Activated CD4-positive, alpha-beta memory T cell treated with anti-CD3 and anti-CD28 coated beads for 36 hours (primary cell): ENCODE data around the gene PPP1R7. TPM values are rescaled to one million over a fixed set of nuclear protein-coding genes. Genes with fewer than 3 reads are reported as not detected.
"Not testable (repeated sequence)": the region's sequence is repeated elsewhere in the genome, so short reads cannot be mapped to it uniquely, and the experiment has no call there.

ENCODE experiments used
- CTCF ChIA-PET: fragments of 350-600 bp; sonication (Branson Sonifier 250); formaldehyde crosslinking; loops from one replicate; lab custom pipeline; 2021; ENCODE audit warnings: antibody characterized with exemption, inconsistent platforms; lab: Charles Lee
- POLR2A ChIA-PET: fragments of 350-600 bp; sonication (Branson Sonifier 250); formaldehyde crosslinking; loops from one replicate; lab custom pipeline; 2021; ENCODE audit warnings: antibody characterized with exemption; lab: Charles Lee
- DNase-seq: peaks from one replicate; pipeline ENCODE4 v3.0.0-alpha.2; 2020
- H3K27ac Mint-ChIP-seq: one replicate; pipeline ENCODE4 v1.8.0; 2021; ENCODE audit warnings: mixed read lengths
- H3K27me3 Mint-ChIP-seq: one replicate; pipeline ENCODE4 v1.8.0; 2021; ENCODE audit warnings: mixed read lengths
- H3K36me3 Mint-ChIP-seq: one replicate; pipeline ENCODE4 v1.8.0; 2021; ENCODE audit warnings: mixed read lengths
- H3K4me1 Mint-ChIP-seq: one replicate; pipeline ENCODE4 v1.8.0; 2021; ENCODE audit warnings: low read depth, mixed read lengths
- H3K4me3 Mint-ChIP-seq: one replicate; pipeline ENCODE4 v1.8.0; 2021; ENCODE audit warnings: mild to moderate bottlenecking, mixed read lengths
- H3K9me3 Mint-ChIP-seq: one replicate; pipeline ENCODE4 v1.8.0; 2021; ENCODE audit warnings: mixed read lengths
- intact Hi-C: fragments of 100-400 bp; cut with micrococcal nuclease; formaldehyde crosslinking; loops from one replicate; pipeline ENCODE4 v1.15.1; 2023
- total RNA-seq, 2 experiments: library from RNA; stranded (reverse); gene quantifications; one replicate each; pipeline ENCODE4 v1.2.3, GENCODE V29; 2021

The PPP1R7 gene
- total RNA-seq, 2 experiments from 2014 or later = 123 to 132 TPM

DNA sequence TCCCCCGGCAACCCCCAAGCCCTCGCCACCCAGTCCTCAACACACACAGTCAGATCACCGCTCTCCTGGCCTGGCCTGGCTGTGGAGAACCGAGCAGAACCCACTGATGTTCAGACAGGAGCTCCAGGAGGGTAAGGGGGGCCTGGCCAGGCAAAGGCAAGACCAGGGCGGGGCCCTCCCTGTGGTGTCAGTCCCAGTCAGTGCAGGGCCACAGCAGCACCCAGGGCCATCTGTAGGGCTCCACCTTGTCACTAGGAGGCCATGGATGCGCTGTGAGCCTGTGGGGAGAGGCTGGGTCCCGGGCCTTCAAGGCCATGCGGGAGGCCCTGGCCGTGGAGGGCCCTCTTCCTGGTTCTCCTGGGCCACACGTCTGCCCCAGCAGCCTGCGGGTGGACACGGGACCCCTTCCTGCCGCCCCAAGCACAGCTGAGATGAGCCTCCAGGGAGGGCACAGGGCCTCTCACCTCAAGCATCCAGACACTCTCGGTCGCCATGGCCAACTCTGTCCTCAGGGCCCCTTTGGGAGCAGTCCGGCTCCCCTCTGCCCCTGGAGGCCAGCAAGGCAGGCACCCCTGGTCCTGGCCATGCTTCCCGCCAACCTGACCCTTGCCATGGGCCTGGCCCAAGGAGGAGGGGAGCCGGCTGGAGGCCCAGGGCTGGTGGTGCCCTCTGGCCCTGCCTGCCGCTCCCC, 40.2 kb downstream of the PPP1R7 start:
- DNase-seq = no peak
- no peaks in the 10 kb centered on the region for H3K36me3 Mint-ChIP-seq
- intact Hi-C loops = no loop called here
- H3K27ac Mint-ChIP-seq = no peak overlapping the region
- no peaks in the 10 kb centered on the region for H3K9me3 Mint-ChIP-seq
- H3K4me3 Mint-ChIP-seq = no peak overlapping the region
- POLR2A ChIA-PET = no interaction called here
- H3K4me1 Mint-ChIP-seq = no peaks in the 10 kb centered on the region
- no peaks in the 10 kb centered on the region for H3K27me3 Mint-ChIP-seq
- CTCF ChIA-PET = no interaction called here

DNA sequence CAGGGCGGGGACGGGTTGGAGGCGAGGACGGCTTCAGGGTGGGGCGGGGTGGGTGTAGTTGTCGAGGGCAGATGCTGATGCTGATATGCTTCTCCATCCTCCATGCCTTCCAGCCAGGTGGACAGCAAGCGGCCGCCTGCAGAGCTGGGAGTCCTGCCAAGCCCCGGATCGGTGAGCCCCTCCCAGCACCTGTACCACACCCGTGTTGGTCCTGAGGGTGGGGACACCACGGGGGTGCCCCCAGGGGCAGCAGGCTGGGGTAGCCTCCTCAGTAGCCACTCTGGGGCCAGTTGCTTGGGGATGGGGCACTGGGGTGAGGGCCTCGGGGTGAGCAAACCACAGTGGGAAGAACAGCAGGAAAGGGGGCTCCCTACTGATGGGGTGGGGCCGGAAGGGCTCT, 40.8 kb downstream of the PPP1R7 start:
- DNase-seq = no peak
- POLR2A ChIA-PET = no interaction called here
- Mint-ChIP-seq H3K36me3 (no peaks in the 10 kb centered on the region), H3K4me1 (no peaks in the 10 kb centered on the region), H3K4me3 (no peak overlapping the region), H3K27ac (no peak overlapping the region), H3K9me3 (no peaks in the 10 kb centered on the region), H3K27me3 (no peaks in the 10 kb centered on the region)
- CTCF ChIA-PET = no interaction called here
- intact Hi-C loops = no loop called here

DNA sequence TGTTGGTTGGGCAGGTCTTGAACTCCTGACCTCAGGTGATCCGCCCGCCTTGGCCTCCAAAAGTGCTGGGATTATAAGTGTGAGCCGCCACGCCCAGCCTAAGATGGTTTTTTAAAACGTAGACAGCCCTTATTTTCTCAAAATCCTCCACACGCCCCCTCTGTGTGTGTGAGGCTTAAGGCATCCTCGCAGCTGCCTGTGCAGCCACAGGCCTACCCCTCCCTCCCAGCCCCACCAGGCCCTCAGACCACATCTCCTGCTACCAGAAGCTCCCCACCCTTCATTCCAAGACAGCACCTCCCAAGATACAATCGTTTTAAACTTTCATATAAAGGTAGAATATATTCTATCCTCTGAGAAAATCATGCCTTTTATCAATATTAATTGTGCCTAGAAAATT, 43.0 kb downstream of the PPP1R7 start:
- POLR2A ChIA-PET = no interaction called here
- Mint-ChIP-seq H3K9me3 (no peaks in the 10 kb centered on the region), H3K4me1 (no peaks in the 10 kb centered on the region), H3K27me3 (no peaks in the 10 kb centered on the region), H3K36me3 (no peaks in the 10 kb centered on the region), H3K4me3 (no peak overlapping the region), H3K27ac (no peak overlapping the region)
- intact Hi-C loops = no loop called here
- CTCF ChIA-PET = no interaction called here
- no peak for DNase-seq

- Mint-ChIP-seq H3K36me3 (no peaks in the 10 kb centered on the region), H3K27me3 (no peaks in the 10 kb centered on the region), H3K27ac (no peak overlapping the region), H3K9me3 (no peaks in the 10 kb centered on the region), H3K4me3 (no peak overlapping the region), H3K4me1 (no peaks in the 10 kb centered on the region)
- ChIA-PET CTCF (no interaction called here), POLR2A (no interaction called here)
- DNase-seq = no peak
- intact Hi-C loops = no loop called here
These were observed 44.5 kb downstream of the PPP1R7 start for GRCh38 chr2:241194811-241195210.

- Mint-ChIP-seq H3K36me3 (no peaks in the 10 kb centered on the region), H3K4me1 (no peaks in the 10 kb centered on the region), H3K27me3 (no peaks in the 10 kb centered on the region), H3K27ac (no peak overlapping the region), H3K4me3 (no peak overlapping the region), H3K9me3 (no peaks in the 10 kb centered on the region)
- ChIA-PET CTCF (no interaction called here), POLR2A (no interaction called here)
- intact Hi-C loops = no loop called here
- DNase-seq = no peak
These were observed 45.4 kb downstream of the PPP1R7 start for GRCh38 chr2:241195506-241196130.

DNA sequence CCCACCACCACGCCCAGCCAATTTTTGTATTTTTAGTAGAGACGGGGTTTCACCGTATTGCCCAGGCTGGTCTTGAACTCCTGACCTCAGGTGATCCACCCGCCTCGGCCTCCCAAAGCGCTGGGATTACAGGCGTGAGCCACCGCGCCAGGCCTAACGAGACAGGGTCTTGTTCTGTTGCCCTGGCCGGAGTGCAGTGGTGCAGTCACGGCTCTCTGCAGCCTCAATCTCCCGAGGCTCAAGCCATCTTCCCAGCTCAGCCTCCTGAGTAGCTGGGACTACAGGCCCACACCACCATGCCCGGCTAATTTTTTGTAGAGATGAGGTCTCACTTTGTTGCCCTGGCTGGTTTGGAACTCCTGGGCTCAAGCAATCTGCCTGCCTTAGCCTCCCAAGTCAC, 47.0 kb downstream of the PPP1R7 start:
- H3K27me3 Mint-ChIP-seq, DNase-seq, H3K27ac Mint-ChIP-seq, H3K9me3 Mint-ChIP-seq, H3K36me3 Mint-ChIP-seq, H3K4me3 Mint-ChIP-seq, CTCF ChIA-PET, POLR2A ChIA-PET, intact Hi-C loops, H3K4me1 Mint-ChIP-seq: not testable (repeated sequence)

DNA sequence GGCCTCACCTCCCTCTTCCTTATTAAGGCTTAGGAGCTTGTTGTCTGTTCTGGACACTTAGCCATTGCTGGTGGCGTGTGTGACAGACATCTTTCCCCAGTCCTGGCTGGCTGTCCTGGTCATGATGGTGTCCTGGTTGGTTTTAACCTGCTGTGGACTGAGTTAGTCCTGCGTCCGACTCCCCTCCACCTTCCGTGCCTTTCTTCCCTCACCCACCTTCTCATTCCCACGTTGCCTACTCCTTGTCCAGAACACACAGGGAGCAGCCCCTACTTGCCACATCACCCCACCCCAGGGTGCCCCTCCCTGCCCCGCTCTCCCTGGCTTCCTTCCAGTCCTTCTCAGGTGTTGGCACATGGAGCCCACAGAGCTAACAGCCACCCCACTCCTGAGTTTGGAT, 47.7 kb downstream of the PPP1R7 start:
- Mint-ChIP-seq H3K27me3 (no peaks in the 10 kb centered on the region), H3K4me1 (no peaks in the 10 kb centered on the region), H3K4me3 (no peak overlapping the region), H3K9me3 (no peaks in the 10 kb centered on the region), H3K27ac (no peak overlapping the region), H3K36me3 (no peaks in the 10 kb centered on the region)
- intact Hi-C loops = no loop called here
- ChIA-PET POLR2A (no interaction called here), CTCF (no interaction called here)
- DNase-seq = no peak

DNA sequence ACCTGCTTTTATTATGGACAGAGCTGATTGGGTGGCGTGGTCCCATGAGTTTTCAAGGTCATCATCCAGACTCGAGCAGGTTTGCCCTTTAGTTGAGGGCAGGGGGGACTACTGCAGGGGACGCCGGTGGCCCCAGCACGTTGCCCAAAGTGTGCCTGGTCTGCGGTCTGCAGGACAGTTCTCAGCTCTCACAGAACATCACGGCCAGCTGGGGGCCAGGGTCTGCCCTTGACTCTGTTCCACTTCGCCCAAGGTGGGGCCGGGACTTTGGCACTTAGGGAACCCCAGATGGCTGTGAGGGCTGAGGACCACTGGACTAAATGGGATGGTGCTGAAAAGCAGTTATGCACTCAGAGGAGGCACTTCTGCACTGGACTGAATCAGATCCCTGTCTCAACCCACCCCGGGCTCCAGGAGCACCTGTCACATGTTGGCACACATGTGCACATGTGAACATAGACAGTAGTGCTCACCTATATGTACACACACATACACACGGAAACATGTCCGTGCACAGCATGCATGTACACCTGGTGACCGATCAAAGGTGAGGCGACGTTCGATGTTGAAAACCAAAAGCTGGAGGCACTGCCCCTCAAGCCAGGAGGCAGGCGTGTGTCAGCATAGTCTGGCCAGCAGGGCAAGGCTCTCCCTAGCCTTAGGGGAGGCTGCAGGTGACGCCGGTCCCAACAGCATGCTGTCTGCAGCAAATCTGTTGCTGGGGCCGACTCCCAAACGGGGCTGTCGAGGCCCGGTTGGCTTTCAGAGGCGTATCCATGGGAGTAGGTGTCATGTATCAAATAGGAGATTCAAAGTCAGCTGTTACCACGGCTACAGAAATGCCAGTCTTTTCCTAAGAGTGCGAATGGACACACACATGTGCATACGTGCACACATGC, 48.4 kb downstream of the PPP1R7 start:
- Mint-ChIP-seq H3K27me3 (no peaks in the 10 kb centered on the region), H3K27ac (no peak overlapping the region), H3K4me1 (no peaks in the 10 kb centered on the region), H3K4me3 (no peak overlapping the region), H3K36me3 (no peaks in the 10 kb centered on the region), H3K9me3 (no peaks in the 10 kb centered on the region)
- DNase-seq = no peak
- intact Hi-C loops = no loop called here
- POLR2A ChIA-PET = no interaction called here
- CTCF ChIA-PET = no interaction called here

- Mint-ChIP-seq H3K4me3 (no peak overlapping the region), H3K4me1 (no peaks in the 10 kb centered on the region), H3K27ac (no peak overlapping the region), H3K27me3 (no peaks in the 10 kb centered on the region), H3K9me3 (no peaks in the 10 kb centered on the region), H3K36me3 (no peaks in the 10 kb centered on the region)
- ChIA-PET CTCF (no interaction called here), POLR2A (no interaction called here)
- intact Hi-C loops = no loop called here
- DNase-seq = no peak
These were observed 49.0 kb downstream of the PPP1R7 start for GRCh38 chr2:241199286-241199685.

GRCh38 chr2:241199897-241200821, 49.9 kb downstream of the PPP1R7 start:
- H3K27ac Mint-ChIP-seq = no peak overlapping the region
- intact Hi-C loops = no loop called here
- POLR2A ChIA-PET = no interaction called here
- no peaks in the 10 kb centered on the region for H3K27me3 Mint-ChIP-seq
- H3K36me3 Mint-ChIP-seq = no peaks in the 10 kb centered on the region
- H3K4me1 Mint-ChIP-seq = no peaks in the 10 kb centered on the region
- no peak for DNase-seq
- CTCF ChIA-PET = no interaction called here
- no peaks in the 10 kb centered on the region for H3K9me3 Mint-ChIP-seq
- H3K4me3 Mint-ChIP-seq = no peak overlapping the region

GRCh38 chr2:241200822-241201395, 50.6 kb downstream of the PPP1R7 start:
- ChIA-PET CTCF (no interaction called here), POLR2A (no interaction called here)
- intact Hi-C loops = no loop called here
- H3K27ac Mint-ChIP-seq = no peak overlapping the region
- H3K4me1 Mint-ChIP-seq = no peaks in the 10 kb centered on the region
- no peaks in the 10 kb centered on the region for H3K27me3 Mint-ChIP-seq
- no peaks in the 10 kb centered on the region for H3K36me3 Mint-ChIP-seq
- no peak overlapping the region for H3K4me3 Mint-ChIP-seq
- no peak for DNase-seq
- H3K9me3 Mint-ChIP-seq = no peaks in the 10 kb centered on the region
